ENCODE measurements around the gene MARCKSL1. TPM values are rescaled to one million over a fixed set of nuclear protein-coding genes. Genes with fewer than 3 reads are reported as not detected.
A peak's percentile ranks its signal among the peaks of the same experiment; 100 is the strongest.

The MARCKSL1 gene
- total and polyA plus RNA-seq, 2 donors = 89.0 to 113 TPM

GRCh38 chr1:32332290-32333079 lies 3.5 kb downstream of the MARCKSL1 start:
- Histone ChIP-seq H3K9me3 (ENCODE audit: control insufficient read depth in 2 of 2, insufficient read depth in 1 of 2, low read length in 1 of 2) (no peaks in the 10 kb centered on the region), H3K27me3 (ENCODE audit: control insufficient read depth in 2 of 2, insufficient read depth in 1 of 2, low read length in 1 of 2) (peaks cover 0 to 13% of the 10 kb centered on the region in 2 donors), H3K27ac (ENCODE audit: low read depth in 1 of 2, low read length in 1 of 2) (peak overlapping the region in 1 of 2 donors; percentile 26), H3K4me1 (ENCODE audit: control insufficient read depth in 2 of 2, insufficient read depth in 2 of 2, low read length in 2 of 2) (peaks cover 10 to 40% of the 10 kb centered on the region in 2 donors), H3K36me3 (ENCODE audit: control insufficient read depth in 2 of 2, insufficient read depth in 2 of 2, low read length in 1 of 2) (peaks cover 60 to 72% of the 10 kb centered on the region in 2 donors), H3K4me3 (ENCODE audit: low read length in 2 of 2) (no peak overlapping the region)
- WGBS = 97% methylated on average over 3 of the region's 3 CpGs
- DNase-seq (ENCODE audit: low read depth in 6 of 9, low spot score in 9 of 9) = no peak

GRCh38 chr1:32331549-32331948 lies 4.5 kb downstream of the MARCKSL1 start:
- DNase-seq (ENCODE audit: low read depth in 6 of 9, low spot score in 9 of 9) = no peak
- H3K9me3 ChIP-seq (ENCODE audit: control insufficient read depth in 2 of 2, insufficient read depth in 1 of 2, low read length in 1 of 2) = no peaks in the 10 kb centered on the region
- WGBS = 98% methylated on average over 12 of the region's 12 CpGs
- peaks cover 0 to 4% of the 10 kb centered on the region in 2 donors for H3K27me3 ChIP-seq (ENCODE audit: control insufficient read depth in 2 of 2, insufficient read depth in 1 of 2, low read length in 1 of 2)
- peaks cover 69 to 81% of the 10 kb centered on the region in 2 donors for H3K36me3 ChIP-seq (ENCODE audit: control insufficient read depth in 2 of 2, insufficient read depth in 2 of 2, low read length in 1 of 2)
- H3K27ac ChIP-seq (ENCODE audit: low read depth in 1 of 2, low read length in 1 of 2) = no peak overlapping the region
- H3K4me3 ChIP-seq (ENCODE audit: low read length in 2 of 2) = no peak overlapping the region
- H3K4me1 ChIP-seq (ENCODE audit: control insufficient read depth in 2 of 2, insufficient read depth in 2 of 2, low read length in 2 of 2) = peaks cover 9 to 31% of the 10 kb centered on the region in 2 donors

GRCh38 chr1:32330558-32331151 lies 5.4 kb downstream of the MARCKSL1 start:
- H3K27ac ChIP-seq (ENCODE audit: low read depth in 1 of 2, low read length in 1 of 2) = no peak overlapping the region
- DNase-seq (ENCODE audit: low read depth in 6 of 9, low spot score in 9 of 9) = no peak
- 96% methylated on average over 12 of the region's 12 CpGs for WGBS

DNA sequence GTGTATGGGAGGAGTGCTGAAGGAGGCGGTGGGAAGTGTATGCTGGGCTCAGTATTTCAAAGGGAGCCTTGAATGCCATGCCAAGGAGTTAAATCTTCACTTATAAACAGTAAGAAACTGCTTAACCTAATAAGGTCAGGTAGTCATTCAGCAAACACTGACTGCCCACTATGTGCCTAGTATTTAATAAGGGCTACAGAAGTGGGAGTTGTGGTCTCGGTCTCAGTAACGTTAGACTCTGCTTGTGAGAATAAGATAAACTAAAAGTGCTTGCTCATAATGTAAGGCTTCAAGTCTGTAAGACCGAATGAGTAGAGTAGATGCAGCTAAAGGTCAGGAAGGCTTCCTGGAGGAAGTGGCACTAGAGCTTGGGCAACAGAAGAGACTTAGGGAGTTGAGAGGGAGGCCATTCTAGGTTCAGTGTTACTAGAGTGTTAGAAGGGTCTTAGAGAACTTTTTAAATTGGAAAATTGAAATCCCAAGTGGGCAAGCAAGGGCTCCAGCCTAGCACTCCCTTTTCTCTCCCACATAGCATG lies 6.0 kb downstream of the MARCKSL1 start:
- peaks cover 4 to 25% of the 10 kb centered on the region in 2 donors for H3K4me1 ChIP-seq (ENCODE audit: control insufficient read depth in 2 of 2, insufficient read depth in 2 of 2, low read length in 2 of 2)
- no peak for DNase-seq (ENCODE audit: low read depth in 6 of 9, low spot score in 9 of 9)
- no peak overlapping the region for H3K4me3 ChIP-seq (ENCODE audit: low read length in 2 of 2)
- no peaks in the 10 kb centered on the region for H3K27me3 ChIP-seq (ENCODE audit: control insufficient read depth in 2 of 2, insufficient read depth in 1 of 2, low read length in 1 of 2)
- 98% methylated on average over 4 of the region's 4 CpGs for WGBS
- peaks cover 73 to 96% of the 10 kb centered on the region in 2 donors for H3K36me3 ChIP-seq (ENCODE audit: control insufficient read depth in 2 of 2, insufficient read depth in 2 of 2, low read length in 1 of 2)
- no peaks in the 10 kb centered on the region for H3K9me3 ChIP-seq (ENCODE audit: control insufficient read depth in 2 of 2, insufficient read depth in 1 of 2, low read length in 1 of 2)
- no peak overlapping the region for H3K27ac ChIP-seq (ENCODE audit: low read depth in 1 of 2, low read length in 1 of 2)

More at GRCh38 chr1:32330558-32331151, 5.4 kb downstream of the MARCKSL1 start:
- Histone ChIP-seq H3K36me3 (ENCODE audit: control insufficient read depth in 2 of 2, insufficient read depth in 2 of 2, low read length in 1 of 2) (peaks cover 69 to 90% of the 10 kb centered on the region in 2 donors), H3K9me3 (ENCODE audit: control insufficient read depth in 2 of 2, insufficient read depth in 1 of 2, low read length in 1 of 2) (no peaks in the 10 kb centered on the region), H3K4me3 (ENCODE audit: low read length in 2 of 2) (no peak overlapping the region), H3K4me1 (ENCODE audit: control insufficient read depth in 2 of 2, insufficient read depth in 2 of 2, low read length in 2 of 2) (peaks cover 4 to 26% of the 10 kb centered on the region in 2 donors), H3K27me3 (ENCODE audit: control insufficient read depth in 2 of 2, insufficient read depth in 1 of 2, low read length in 1 of 2) (no peaks in the 10 kb centered on the region)

GRCh38 chr1:32327204-32327603 lies 8.8 kb downstream of the MARCKSL1 start:
- 98% methylated on average over 11 of the region's 11 CpGs for WGBS
- Histone ChIP-seq H3K4me3 (ENCODE audit: low read length in 2 of 2) (no peak overlapping the region), H3K4me1 (ENCODE audit: control insufficient read depth in 2 of 2, insufficient read depth in 2 of 2, low read length in 2 of 2) (peaks cover 0 to 7% of the 10 kb centered on the region in 2 donors), H3K27ac (ENCODE audit: low read depth in 1 of 2, low read length in 1 of 2) (no peak overlapping the region), H3K27me3 (ENCODE audit: control insufficient read depth in 2 of 2, insufficient read depth in 1 of 2, low read length in 1 of 2) (no peaks in the 10 kb centered on the region), H3K9me3 (ENCODE audit: control insufficient read depth in 2 of 2, insufficient read depth in 1 of 2, low read length in 1 of 2) (no peaks in the 10 kb centered on the region), H3K36me3 (ENCODE audit: control insufficient read depth in 2 of 2, insufficient read depth in 2 of 2, low read length in 1 of 2) (peaks cover 78 to 97% of the 10 kb centered on the region in 2 donors)
- no peak for DNase-seq (ENCODE audit: low read depth in 6 of 9, low spot score in 9 of 9)

- H3K36me3 ChIP-seq (ENCODE audit: control insufficient read depth in 2 of 2, insufficient read depth in 2 of 2, low read length in 1 of 2) = peaks cover 50 to 89% of the 10 kb centered on the region in 2 donors
- peaks cover 4 to 18% of the 10 kb centered on the region in 2 donors for H3K4me1 ChIP-seq (ENCODE audit: control insufficient read depth in 2 of 2, insufficient read depth in 2 of 2, low read length in 2 of 2)
- H3K4me3 ChIP-seq (ENCODE audit: low read length in 2 of 2) = no peak overlapping the region
- no peaks in the 10 kb centered on the region for H3K27me3 ChIP-seq (ENCODE audit: control insufficient read depth in 2 of 2, insufficient read depth in 1 of 2, low read length in 1 of 2)
- H3K9me3 ChIP-seq (ENCODE audit: control insufficient read depth in 2 of 2, insufficient read depth in 1 of 2, low read length in 1 of 2) = no peaks in the 10 kb centered on the region
- 73% methylated on average over 5 of the region's 5 CpGs for WGBS
- H3K27ac ChIP-seq (ENCODE audit: low read depth in 1 of 2, low read length in 1 of 2) = peak overlapping the region; percentile 67 to 68
- peak in 4 of 9 donors; percentile 21 to 61 (median 38) for DNase-seq (ENCODE audit: low read depth in 6 of 9, low spot score in 9 of 9)
Measured at GRCh38 chr1:32321712-32322291, 14.2 kb downstream of the MARCKSL1 start.

GRCh38 chr1:32318127-32318869 lies 17.7 kb downstream of the MARCKSL1 start:
- 98% methylated on average over 10 of the region's 10 CpGs for WGBS
- Histone ChIP-seq H3K36me3 (ENCODE audit: control insufficient read depth in 2 of 2, insufficient read depth in 2 of 2, low read length in 1 of 2) (peaks cover 39 to 70% of the 10 kb centered on the region in 2 donors), H3K27ac (ENCODE audit: low read depth in 1 of 2, low read length in 1 of 2) (no peak overlapping the region)

DNA sequence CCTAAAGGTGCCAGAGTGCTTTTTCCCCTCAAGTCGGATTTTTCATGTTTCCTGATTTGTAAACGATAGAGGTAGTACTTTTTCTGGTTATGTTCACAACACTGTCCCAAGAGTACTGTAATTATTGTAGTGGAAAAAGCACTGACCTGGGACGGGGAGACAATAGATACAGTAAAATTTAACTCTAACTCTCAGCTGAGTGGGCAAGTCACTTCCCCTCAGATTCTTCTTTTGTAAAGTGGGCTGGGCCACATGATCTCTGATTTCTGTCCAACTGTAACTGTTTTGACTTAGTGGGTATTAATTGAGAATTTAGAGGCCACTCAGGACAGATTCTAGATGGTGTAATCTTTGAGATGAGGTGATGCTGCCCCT lies 19.1 kb downstream of the MARCKSL1 start:
- peaks cover 35 to 61% of the 10 kb centered on the region in 2 donors for H3K36me3 ChIP-seq (ENCODE audit: control insufficient read depth in 2 of 2, insufficient read depth in 2 of 2, low read length in 1 of 2)
- no peaks in the 10 kb centered on the region for H3K27me3 ChIP-seq (ENCODE audit: control insufficient read depth in 2 of 2, insufficient read depth in 1 of 2, low read length in 1 of 2)
- H3K4me3 ChIP-seq (ENCODE audit: low read length in 2 of 2) = no peak overlapping the region
- no peaks in the 10 kb centered on the region for H3K9me3 ChIP-seq (ENCODE audit: control insufficient read depth in 2 of 2, insufficient read depth in 1 of 2, low read length in 1 of 2)
- H3K4me1 ChIP-seq (ENCODE audit: control insufficient read depth in 2 of 2, insufficient read depth in 2 of 2, low read length in 2 of 2) = peaks cover 4 to 8% of the 10 kb centered on the region in 2 donors
- no peak overlapping the region for H3K27ac ChIP-seq (ENCODE audit: low read depth in 1 of 2, low read length in 1 of 2)
- no peak for DNase-seq (ENCODE audit: low read depth in 6 of 9, low spot score in 9 of 9)
- WGBS = 94% methylated on average over 3 of the region's 3 CpGs

More at GRCh38 chr1:32318127-32318869, 17.7 kb downstream of the MARCKSL1 start:
- no peaks in the 10 kb centered on the region for H3K9me3 ChIP-seq (ENCODE audit: control insufficient read depth in 2 of 2, insufficient read depth in 1 of 2, low read length in 1 of 2)
- no peaks in the 10 kb centered on the region for H3K27me3 ChIP-seq (ENCODE audit: control insufficient read depth in 2 of 2, insufficient read depth in 1 of 2, low read length in 1 of 2)
- no peak for DNase-seq (ENCODE audit: low read depth in 6 of 9, low spot score in 9 of 9)
- no peak overlapping the region for H3K4me3 ChIP-seq (ENCODE audit: low read length in 2 of 2)
- peaks cover 4 to 18% of the 10 kb centered on the region in 2 donors for H3K4me1 ChIP-seq (ENCODE audit: control insufficient read depth in 2 of 2, insufficient read depth in 2 of 2, low read length in 2 of 2)
